RKO (cell line): ENCODE measurements around the gene ZNF71.

Experiments
- DNase-seq: peaks from one replicate; pipeline ENCODE4 v3.0.0-alpha.2; 2016; ENCODE audit warnings: low spot score

The ZNF71 gene

GRCh38 chr19:56594783-56595547, at the start of gene ZNF71:
ZNF71 (plus strand) TSS chr19:56595302; CDS start chr19:56601559, 6,257 bp downstream.
- peak; percentile 87 for DNase-seq

DNA sequence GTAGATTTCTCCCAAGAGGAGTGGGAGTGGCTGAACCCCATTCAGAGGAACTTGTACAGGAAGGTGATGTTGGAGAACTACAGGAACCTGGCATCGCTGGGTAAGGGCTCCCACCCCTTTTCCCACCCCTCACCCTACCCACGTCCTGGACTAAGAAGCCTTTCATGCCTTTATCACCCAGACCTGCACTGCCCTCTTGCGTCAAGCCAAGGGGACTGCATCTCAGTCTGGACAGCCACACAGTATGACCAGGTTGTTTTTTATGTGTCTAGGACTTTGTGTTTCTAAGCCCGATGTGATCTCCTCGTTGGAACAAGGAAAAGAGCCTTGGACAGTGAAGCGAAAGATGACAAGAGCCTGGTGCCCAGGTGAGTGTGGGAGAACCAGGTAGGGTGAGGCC, 47.6 kb upstream of the ZNF71 start:
- DNase-seq: peak; percentile 62

DNA sequence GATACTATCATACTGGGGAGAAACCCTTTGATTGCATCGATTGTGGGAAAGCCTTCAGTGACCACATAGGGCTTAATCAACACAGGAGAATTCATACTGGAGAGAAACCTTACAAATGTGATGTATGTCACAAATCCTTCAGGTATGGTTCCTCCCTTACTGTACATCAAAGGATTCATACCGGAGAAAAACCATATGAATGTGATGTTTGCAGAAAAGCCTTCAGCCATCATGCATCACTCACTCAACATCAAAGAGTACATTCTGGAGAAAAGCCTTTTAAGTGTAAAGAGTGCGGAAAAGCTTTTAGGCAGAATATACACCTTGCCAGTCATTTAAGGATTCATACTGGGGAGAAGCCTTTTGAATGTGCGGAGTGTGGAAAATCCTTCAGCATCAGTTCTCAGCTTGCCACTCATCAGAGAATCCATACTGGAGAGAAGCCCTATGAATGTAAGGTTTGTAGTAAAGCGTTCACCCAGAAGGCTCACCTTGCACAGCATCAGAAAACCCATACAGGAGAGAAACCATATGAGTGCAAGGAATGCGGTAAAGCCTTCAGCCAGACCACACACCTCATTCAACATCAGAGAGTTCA, 40.7 kb upstream of the ZNF71 start:
- no peak for DNase-seq

- DNase-seq: no peak
These were observed 32.3 kb upstream of the ZNF71 start for GRCh38 chr19:56562766-56563165.

- no peak for DNase-seq
These were observed 28.2 kb upstream of the ZNF71 start for GRCh38 chr19:56566904-56567273.

- no peak for DNase-seq
These were observed 27.6 kb upstream of the ZNF71 start, which contains the start of gene ZNF470 for GRCh38 chr19:56567274-56568120. ZNF470 (plus strand) TSS chr19:56567468; CDS start chr19:56570312, 2,844 bp downstream.

DNA sequence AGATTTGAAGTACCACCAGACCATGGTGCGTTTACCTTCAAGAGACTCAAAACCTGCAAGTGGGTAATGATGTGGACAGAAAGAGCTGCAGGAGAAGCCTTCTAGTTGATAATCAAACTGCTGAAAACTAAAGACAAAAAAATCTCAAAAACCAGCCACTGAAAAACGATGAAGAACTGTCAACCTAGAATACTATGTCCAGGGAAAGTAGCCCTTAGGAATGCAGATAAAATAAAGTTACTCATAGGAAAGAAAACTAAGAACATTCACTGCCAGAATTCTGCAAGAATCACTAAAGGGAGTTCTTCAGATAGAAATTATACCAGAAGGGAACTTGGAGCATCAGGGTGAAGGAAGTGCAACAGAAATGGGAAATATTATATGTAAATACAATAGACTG, 22.5 kb upstream of the ZNF71 start:
- no peak for DNase-seq

- DNase-seq: no peak
These were observed 21.2 kb upstream of the ZNF71 start for GRCh38 chr19:56573914-56574313.

DNA sequence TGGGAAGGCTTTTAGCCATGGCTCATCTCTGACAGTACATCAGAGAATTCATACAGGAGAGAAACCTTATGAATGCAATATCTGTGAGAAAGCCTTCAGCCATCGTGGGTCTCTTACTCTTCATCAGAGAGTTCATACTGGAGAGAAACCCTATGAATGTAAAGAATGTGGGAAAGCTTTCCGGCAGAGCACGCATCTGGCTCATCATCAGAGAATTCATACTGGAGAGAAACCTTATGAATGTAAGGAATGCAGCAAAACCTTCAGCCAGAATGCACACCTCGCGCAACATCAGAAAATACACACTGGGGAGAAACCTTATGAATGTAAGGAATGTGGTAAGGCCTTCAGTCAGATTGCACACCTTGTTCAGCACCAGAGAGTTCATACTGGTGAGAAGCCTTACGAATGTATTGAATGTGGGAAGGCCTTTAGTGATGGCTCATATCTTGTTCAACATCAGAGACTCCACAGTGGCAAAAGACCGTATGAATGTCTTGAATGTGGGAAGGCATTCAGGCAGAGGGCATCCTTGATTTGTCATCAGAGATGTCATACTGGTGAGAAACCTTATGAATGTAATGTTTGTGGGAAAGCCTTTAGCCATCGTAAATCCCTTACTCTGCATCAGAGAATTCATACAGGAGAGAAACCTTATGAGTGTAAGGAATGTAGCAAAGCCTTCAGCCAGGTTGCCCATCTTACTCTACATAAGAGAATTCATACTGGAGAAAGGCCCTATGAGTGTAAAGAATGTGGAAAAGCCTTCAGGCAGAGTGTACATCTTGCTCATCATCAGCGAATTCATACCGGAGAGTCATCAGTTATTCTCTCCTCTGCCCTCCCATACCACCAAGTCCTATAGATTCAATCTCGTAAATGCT, 17.1 kb upstream of the ZNF71 start:
- DNase-seq: no peak

- no peak for DNase-seq
These were observed 688 bp upstream of the ZNF71 start for GRCh38 chr19:56594446-56594782.

DNA sequence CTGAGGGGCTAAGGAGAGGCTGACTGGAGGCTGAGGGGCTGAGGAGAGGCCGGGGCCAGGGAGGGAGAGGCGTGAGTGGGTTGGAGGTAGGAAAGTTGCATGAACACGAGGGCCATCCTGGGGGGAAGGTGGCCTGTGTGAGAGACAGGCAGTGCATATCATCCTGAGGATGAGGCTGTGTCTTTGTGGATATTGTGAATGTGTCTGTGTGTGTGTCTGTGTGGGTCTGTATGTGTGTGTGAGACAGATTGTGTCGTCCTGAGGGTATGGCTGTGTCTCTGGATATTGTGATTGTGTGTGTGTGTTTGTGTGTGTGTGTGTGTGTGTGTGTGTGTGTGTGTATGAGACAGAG, 422 bp downstream of the ZNF71 start:
- peak; percentile 19 for DNase-seq

GRCh38 chr19:56596676-56597075, 1.6 kb downstream of the ZNF71 start:
- no peak for DNase-seq

DNA sequence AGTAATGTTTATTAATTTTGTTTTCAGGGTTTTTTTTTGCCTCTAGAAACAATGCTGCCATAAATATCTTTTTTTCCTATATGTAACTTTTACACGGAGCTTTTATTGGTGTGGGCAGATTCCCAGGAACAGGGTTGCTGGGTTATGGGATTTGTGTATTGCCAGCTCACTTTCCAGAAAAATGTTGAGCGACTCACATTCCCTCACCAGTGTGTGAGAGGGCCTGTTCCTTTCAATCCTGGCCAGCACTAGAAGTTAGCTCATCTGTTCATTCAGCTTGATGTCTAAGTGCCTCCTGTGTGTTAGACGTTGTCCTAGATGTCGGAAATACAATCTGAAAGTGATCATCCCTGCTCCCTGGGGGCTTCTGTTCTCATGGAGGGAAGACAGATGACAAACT, 2.6 kb downstream of the ZNF71 start:
- DNase-seq: peak; percentile 74

GRCh38 chr19:56601375-56601774, 6.3 kb downstream of the ZNF71 start:
- peak; percentile 87 for DNase-seq

- DNase-seq: no peak
These were observed 8.7 kb downstream of the ZNF71 start for GRCh38 chr19:56603829-56604228.

DNA sequence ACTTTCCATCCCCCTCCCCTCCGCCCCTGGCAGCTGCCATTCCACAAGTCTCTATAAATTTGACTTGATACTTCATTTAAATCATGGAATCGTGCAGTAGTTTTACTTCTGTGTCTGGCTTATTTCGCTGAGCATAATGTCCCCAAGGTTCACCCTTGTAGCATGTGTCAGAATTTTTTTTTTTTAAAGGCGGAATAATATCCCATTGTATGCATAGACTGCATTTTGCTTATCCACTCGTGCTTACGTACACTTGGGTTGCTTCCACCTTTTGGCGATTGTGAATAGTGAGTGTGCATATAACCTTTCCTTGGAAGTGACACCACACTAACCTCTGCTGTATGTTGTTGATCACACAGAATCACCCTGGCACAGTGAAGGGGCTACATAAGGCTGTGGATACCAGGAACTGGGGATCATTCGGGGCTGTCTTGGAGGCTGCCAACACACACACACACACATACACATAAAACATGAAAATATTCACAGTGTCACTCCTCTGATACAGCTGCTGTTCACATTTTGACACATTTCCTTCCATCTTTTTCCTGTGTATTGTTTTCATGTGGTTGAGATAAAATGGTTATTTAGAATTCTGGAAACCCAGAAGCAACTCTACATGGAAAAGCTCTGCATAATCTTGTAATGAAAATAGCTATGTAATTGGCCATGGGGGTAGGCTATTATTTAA, 13.3 kb downstream of the ZNF71 start:
- DNase-seq: no peak

GRCh38 chr19:56611288-56611687, 16.2 kb downstream of the ZNF71 start:
- DNase-seq: no peak

DNA sequence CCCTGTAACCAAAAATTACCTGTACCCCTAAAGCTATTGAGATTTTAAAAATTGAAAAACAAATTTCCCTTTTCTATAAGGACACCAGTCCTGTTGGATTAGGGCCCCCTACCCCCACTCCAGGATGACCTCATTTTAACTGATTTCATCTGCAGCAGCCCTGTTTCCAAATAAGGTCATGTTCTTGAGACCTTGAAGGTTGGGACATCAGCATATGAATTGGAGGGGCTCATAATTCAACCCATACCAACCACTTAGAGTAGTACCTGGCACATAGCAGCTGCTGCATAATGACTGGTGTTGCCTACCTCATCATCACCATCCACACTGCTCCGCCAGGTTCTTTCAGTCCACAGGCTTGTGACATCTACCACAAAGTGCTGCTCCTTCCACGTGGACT, 17.6 kb downstream of the ZNF71 start:
- no peak for DNase-seq

GRCh38 chr19:56613639-56614038, 18.5 kb downstream of the ZNF71 start:
- no peak for DNase-seq

DNA sequence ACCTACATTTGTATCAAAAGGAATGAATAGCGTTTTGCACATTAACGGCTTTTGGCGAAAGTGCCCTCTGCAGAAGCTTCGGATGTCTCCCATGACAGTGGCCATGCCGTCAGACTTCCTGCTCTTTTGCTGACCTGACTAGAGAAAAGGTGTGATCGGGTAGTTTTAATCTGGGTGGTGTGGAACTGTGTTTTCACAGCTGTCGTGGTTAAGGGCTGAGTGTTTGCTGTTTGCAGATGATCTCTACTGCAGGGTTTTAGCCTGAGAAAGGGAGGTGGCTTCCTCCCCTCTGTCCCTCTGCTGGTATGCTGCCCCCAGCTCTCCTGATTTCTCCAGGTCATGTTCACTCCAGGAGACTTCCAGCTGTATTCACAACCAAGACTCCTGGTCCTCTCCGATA, 22.4 kb downstream of the ZNF71 start:
- DNase-seq: no peak

DNA sequence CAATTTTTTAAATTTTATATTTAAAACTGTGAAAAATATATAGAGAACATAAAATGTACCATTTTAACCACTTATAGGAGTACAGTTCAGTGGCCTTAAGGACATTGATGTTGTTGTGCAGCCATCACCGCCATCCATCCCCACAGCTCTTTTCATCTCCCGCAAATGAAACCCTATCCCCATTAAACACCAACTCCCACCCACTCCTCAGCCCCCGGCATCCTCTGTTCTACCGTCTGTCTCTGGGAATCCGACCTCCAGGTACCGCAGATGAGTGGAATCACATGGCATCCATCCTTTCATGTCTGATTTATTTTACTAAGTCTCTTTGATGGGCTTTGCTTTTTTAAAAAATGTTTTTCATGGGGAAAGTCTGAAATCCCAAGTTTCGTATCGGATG, 24.0 kb downstream of the ZNF71 start:
- no peak for DNase-seq

DNA sequence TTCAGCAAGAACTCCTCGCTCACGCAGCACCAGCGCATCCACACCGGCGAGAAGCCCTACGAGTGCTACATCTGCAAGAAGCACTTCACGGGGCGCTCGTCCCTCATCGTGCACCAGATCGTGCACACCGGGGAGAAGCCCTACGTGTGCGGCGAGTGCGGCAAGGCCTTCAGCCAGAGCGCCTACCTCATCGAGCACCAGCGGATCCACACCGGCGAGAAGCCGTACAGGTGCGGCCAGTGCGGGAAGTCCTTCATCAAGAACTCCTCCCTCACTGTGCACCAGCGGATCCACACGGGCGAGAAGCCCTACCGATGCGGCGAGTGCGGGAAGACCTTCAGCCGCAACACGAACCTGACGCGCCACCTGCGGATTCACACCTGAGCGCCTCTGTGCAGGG, 27.3 kb downstream of the ZNF71 start:
- no peak for DNase-seq
